Posterior cingulate gyrus (tissue), 11 donors: ENCODE data around the gene ACSL3.
"Not testable (repeated sequence)": the region's sequence is repeated elsewhere in the genome, so short reads cannot be mapped to it uniquely, and the experiment has no call there.

ENCODE experiments used
- DNase-seq, 10 donors: peaks; one replicate each; pipeline versions ENCODE4 v3.0.0 to v3.0.0-alpha.2; 2020 to 2021; ENCODE audit warnings: mixed read lengths in 3 of 10
- intact Hi-C: fragments of 100-400 bp; cut with DNase I; formaldehyde crosslinking; loops from one replicate; pipeline ENCODE4 v1.15.1; 2023

The ACSL3 gene

DNA sequence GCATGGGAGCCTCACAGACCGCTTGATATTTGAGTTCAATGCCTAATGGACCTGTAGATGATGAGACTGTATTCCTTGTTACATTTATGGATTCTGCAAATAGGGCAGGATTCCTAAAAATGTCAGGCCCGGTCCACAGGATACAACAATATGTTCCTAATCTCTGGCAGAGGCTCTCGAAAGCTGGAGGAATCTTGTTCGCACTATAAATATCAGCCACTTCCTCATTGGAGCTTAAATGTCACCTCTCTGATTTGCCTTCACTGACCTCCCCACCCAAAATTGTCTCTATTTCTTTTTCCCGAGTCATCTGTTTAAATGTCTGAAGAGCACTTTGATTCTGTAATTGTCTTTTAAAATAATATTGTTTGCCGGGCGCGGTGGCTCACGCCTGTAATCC, 12.0 kb upstream of the ACSL3 start:
- no peak for DNase-seq
- intact Hi-C loops = no loop called here

DNA sequence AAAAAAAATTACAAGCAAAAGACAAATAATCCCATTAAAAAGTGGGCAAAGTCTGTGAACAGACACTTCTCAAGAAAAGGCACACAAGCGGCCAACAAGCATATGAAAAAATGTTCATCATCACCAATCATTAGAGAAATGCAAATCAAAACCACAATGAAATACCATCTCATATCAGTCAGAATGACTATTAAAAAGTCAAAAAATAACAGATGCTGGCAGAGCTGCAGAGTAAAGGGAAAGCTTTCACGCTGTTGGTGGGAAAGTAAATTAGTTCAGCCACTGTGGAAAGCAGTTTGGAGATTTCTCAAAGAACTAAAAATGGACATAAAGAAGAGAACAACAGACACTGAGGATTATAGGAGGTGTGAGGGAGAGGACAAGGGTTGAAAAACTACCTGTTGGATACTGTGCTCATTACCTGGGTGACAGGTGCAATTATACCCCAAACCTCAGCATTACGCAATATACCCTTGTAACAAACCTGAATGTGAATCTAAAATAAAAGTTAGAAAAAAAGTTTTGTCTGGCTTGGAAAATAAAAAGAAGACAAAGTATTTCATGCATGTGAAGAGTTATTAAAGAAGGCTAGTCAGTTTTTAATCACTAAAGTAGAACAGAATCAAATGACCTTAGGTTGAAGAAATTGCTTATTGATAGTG, 8.7 kb upstream of the ACSL3 start:
- intact Hi-C loops = no loop called here
- DNase-seq = no peak

DNA sequence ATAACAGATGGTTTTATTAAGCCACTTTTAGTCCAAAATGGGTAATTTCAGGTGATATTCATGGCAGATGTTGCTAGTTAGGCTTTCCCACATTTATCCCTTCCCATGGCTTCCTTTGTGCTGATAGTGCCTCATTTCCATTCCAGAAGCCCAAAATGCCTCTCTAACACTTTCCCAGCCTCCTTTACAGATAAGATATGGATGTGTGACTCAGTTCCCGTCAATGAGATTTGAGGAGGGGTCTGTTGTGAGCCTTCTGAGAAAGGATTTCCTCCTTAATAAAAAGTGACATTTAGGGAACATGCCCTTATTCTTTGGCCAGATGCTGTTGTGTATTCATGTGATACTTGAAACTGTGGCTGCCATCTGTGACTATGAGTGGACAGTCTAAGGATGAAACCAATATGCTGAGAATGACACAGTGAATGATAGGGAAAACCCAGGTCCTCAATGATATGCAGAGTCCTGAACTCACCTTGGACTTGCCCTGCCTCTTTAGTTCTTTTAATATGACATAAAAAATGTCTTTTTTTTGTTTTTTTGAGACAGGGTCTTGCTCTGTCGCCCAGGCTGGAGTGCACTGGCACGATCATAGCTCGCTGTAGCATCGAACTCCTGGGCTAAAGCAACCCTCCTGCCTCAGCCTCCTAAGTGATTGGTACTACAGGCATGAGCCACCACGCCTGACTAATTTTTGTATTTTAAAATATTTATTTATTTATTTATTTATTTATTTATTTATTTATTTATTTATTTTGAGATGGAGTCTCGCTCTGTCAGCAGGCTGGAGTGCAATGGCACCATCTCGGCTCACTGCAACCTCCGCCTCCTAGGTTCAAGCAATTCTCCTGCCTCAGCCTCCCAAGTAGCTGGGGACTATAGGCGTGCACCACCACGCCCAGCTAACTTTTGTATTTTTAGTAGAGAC, 5.8 kb upstream of the ACSL3 start:
- intact Hi-C loops = no loop called here
- DNase-seq = no peak

DNA sequence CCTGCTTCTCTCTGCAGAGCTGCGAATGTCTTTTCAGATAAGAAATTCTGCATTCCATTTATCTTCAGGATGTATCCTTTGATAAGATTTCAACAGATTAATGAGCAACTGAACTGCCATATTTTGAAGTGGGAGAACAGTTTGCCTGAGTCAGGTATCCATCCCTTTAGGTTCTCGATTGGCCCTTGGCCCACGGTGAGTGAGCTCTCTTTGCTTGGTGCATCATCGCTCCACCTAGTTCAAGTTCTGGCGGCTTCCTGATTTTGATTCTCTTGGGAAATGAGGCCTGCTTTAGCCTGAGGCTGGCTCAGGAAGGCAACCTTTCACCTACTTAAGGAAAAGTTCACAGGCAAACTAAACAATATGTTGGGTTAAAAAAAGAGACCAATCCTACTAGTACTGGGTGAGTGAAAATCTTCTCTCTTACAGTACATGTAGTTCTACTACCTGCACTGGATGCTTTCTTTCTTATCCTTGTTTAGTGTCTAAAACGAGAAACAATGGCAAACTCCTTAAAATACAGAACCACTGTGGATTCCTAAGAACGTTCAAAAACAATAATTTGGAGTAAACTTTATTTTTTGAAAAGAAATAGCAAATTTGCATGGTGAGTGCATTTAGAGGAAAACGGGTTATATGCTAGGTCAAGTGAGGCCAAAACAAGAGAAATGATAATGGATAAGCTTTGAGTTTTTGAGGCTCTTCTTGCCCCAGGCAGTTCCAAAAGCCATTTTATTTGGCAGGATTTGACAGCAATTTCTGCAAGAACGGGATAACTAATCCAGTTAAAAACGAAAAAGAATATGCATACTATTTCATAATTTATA, 837 bp upstream of the ACSL3 start:
- intact Hi-C loops = loop anchor here (2.0 kb wide), 1 partner anchor 53 kb away; no protein-coding TSS in a partner anchor
- no peak for DNase-seq

DNA sequence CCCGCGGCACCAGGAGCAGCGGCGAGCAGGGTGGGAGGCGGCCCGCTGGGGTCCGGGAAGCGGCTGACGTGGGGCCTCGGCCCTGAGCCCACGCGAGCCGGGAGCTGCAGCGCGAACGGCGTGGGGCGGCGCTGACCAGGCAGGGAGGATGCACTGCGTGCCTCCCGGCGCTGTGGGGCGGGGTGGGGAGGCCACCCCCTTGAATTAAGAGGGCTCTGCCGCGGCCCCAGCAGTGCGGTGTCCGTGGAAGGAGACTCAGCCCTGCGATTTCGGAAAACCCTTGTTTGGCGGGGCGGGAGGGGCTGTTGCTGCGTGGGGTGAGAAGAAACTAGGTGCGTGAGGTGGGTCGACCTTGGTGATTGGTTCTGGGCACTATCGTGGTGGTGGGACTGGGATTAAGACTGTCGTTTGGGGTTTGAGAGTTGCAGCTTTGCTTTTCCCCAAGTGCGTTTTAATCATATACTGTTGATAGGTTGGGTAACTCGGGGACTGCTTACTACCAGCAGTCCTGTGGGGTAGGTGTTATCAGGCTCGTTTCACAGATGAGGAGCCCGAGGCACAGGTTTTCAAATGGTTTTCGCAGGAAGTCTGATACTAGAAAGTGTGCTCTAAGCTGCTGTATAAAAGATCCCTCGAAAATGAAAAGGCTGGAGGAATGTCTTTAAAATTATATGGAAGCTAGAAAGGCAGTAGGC, 722 bp downstream of the ACSL3 start:
- intact Hi-C loops = loop anchor here (1.0 to 2.0 kb wide), 2 partner anchors 51 to 152 kb away; no protein-coding TSS in a partner anchor
- DNase-seq = peak in 9 of 10 donors; percentile 20 to 91 (median 38)

DNA sequence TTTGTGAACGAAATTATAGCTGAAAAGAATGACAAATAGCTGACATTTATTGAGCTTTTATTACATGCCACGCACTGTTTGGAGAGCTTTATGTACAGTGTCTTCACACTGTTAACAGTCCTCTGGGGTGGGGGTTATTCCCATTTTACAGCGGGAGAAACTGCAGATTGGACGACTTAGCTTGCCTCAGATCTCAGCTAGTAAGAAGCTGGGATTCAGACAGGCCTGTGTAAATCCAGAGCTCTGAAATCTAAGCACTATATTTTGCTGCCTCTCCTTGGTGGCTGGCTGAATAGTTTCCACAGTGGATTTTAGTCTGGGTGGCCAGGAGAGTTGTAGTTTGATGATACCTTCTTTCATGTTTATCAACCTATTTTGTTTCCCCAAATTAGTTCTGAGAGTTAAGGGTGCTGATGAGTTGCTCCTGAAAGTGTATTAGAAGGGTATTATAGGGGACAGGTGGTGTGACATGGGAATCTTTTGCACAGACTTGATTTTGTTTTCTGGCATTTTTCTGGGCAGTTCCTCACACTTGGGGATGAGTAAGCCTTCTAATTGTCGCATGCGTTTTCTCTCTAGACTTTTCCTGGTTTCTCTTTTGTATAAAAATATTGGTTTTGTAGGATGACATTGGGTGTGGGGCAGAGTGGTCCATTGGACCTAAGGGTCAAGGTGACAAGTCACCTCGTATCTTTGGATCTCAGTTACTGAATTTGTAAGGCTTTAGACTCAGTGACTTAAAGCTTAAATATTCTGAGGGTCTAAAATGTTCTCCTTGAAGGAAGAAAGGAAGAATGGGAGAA, 1.5 kb downstream of the ACSL3 start:
- DNase-seq = peak in 1 of 10 donors; percentile 24
- intact Hi-C loops = no loop called here

DNA sequence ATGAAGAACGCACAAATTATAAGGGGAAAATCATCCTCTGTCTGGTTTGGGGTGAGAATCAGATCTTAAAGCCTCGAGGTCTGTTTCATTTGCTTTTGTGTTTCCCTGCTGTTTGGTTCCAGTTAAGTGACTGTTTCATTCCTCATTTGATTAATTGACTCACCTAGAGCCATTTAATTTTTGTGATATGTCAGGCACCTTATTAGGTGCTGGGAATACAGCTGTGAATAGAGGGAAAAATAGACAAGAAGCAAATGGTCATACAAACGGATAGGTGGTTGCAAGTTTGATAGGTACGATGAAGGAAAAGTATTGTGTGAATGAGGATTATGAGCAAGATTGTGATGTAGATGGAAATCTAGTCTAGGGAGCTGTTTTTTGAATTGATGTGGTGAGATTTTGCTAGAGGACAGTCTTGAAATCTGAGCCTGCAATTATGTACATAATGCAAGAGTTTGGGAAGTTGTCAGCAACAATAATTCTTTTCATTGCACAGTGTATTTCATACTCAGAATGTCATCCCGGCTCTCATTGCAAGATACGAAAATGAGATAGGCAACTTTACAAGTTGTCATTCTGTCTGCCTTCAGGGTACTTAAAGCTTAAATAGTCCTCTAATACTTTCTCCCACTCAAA, 2.2 kb downstream of the ACSL3 start:
- DNase-seq = no peak
- intact Hi-C loops = no loop called here

DNA sequence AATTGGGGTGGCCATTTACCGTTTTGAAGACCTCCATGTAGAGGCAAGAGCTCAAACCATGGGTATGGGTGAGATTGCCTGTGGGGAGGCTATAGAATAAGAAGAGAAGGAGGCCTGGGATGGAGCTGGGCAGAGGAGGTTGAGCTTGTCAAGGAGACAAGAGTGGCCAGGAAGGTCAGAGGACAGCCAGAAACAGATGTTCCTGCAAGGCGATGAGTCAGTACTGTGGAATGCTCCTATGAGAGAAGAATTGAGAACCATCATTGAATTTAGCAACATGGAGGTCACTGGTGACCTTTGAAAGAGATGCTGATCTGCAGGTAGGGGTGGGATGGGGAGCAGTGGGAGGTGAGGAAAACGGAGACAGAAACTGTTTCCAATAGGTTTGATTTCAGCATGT, 3.5 kb downstream of the ACSL3 start:
- no peak for DNase-seq
- intact Hi-C loops = no loop called here

DNA sequence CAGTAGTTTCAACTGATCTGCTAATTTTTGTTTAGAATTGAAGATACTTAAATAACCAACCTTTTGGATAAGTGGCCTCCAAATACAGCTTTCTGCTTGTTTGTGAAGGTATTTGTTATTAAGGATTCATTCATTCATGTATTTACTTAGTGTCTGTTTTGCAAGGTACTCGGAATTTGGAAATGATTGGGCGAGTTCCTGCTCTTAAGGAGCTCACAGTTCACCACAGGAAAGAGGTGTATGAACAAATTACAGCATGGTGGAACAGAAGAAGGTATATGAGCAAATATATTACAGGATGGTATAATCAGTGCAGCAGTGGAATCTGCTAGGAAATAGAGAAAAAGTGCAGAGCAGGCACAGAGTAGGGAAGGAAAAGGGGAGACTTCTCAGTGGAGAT, 4.5 kb downstream of the ACSL3 start:
- intact Hi-C loops = no loop called here
- DNase-seq = no peak

DNA sequence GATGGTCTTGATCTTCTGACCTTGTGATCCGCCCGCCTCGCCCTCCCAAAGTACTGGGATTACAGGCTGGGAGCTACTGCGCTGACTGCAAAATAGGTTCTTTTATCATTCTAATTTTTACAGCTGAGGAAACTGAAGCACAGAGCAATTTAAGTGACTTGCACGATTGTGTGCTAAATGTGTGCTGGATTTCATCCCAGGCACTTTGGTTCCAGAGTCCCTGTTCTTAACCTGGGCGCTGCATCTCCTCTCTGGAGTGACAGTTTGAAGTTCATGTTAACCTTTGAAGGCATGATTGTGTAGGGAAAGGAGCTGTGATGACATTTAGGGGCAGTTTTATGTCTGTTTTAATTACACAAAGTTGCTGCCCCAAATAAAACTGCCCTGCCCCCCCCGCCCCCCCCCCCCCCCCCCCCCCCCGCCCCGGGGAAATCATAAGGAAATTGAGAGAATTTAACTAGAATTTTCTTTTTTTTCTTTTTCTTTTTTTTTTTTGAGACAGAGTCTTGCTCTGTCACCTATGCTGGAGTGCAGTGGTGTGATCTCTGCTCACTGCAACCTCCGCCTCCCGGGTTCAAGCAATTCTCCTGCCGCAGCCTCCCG, 5.6 kb downstream of the ACSL3 start:
- no peak for DNase-seq
- intact Hi-C loops = no loop called here

DNA sequence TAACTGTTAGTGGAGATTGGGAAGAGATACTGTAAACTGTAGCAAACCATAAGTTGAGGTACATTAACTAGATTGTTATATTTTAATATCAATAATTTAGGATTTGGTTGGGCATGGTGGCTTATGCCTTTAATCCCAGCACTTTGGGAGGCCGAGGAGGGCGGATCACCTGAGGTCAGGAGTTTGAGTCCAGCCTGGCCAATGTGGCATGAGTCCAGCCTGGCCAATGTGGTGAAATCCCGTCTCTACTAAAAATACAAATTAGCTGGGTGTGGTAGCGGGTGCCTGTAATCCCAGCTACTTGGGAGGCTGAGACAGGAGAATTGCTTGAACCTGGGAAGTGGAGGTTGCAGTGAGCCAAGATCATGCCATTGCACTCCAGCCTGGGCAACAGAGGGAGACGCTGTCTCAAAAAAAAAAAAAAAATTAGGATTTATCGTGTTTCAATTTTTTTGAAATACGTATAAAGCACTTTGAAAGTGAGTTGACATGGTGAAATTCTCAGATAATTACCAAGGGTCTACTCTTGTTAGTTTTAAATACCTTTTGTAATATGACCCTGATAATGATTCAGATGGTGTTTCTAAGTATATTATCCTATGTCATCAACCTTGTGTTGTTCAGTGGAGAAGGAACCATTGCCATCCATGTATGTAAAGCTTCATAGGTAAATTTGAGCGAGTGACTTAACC, 7.9 kb downstream of the ACSL3 start:
- DNase-seq, intact Hi-C loops: not testable (repeated sequence)

DNA sequence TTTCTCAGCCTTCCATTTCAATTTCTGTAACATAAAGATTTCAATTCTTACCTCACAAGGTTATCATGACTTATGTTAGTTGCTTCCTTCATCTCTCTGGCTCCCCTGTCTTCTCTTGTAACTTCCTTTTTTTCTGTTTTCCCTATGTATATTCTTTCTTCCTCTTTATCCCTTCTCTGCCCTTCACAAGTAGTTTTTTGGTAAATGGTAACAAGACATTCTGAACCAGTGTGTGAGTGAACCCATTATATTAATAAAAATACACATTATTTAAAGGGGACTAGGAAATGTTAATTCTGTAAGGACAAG, 8.4 kb downstream of the ACSL3 start:
- DNase-seq = no peak
- intact Hi-C loops = no loop called here

DNA sequence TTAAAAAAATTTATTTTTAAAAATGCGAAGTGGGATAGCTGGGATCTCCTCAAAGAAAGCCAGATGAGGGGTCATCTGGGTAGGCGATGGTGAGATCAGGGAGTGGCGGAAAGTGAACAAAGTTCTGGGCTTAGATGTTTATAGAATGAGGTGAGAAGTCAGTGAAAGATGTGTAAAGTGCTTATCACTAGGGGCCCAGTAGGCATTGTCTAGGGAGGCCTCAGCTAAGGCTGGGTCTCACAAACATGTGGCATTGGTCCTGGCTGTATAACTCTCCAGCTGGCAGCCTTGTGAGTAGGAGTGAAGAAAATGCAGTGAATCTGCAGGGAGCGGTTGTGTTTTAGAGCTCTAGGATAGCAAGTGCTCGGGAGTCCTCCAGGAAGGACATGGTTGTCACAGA, 10.5 kb downstream of the ACSL3 start:
- intact Hi-C loops = no loop called here
- DNase-seq = no peak

DNA sequence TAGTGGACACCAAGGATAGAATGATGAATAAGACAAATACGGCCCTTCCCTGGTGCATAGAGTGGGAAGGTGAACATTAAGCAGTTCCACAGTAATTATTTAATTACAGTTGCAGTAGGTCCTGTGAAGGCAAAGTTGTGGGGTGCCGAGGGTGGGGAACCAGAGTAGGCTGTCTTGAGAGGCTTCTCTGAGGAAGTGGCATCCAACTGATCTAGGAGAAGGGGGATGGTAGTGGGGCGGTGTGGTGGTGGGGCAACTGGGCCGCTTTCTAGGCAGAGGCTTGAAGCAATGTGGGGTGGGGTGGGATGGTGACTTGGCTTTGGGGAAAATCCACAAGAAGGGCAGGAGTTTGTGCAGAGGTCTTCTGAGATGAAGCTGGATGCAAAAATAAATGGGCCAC, 11.7 kb downstream of the ACSL3 start:
- intact Hi-C loops = no loop called here

DNA sequence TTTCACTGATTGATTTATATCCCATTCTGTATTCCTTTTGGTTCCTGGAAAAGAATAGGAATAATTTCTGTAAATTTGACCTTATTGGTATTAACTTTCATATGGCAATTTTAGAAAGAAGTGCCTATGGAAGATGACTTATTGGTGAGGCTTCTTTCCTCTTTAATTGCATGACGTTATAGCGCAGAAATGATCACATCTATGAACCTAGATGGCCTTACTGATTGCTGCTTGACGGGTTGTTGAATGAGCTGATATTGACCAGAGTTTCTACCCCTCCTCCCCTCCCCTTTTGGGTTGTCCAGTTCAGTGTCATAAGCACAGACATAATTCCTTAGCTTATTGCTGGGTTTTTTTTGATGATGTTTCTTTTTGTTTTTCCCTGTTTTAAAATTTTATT, 14.6 kb downstream of the ACSL3 start:
- intact Hi-C loops = no loop called here
- DNase-seq = no peak

More for the DNA sequence above, 11.7 kb downstream of the ACSL3 start:
- DNase-seq = no peak

DNA sequence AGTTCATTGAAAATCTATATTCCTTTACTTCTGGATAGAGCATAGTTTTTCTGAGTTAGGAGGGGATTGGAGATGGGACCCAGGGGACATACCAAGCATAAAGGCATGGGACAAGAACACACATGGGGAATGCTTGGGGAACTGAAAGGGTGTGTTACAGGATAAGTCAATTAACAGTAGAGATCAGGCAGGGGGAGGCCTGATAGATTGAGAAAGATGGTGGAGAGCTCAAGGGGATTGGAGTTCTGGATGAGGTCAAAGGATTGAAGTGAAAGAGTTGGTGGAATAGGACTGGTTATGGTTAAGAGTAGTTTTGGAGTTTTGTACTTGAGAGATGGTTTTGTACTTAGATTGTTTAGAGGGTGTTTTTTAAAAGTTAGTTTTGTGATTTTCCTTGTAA, 16.1 kb downstream of the ACSL3 start:
- no peak for DNase-seq
- intact Hi-C loops = no loop called here

DNA sequence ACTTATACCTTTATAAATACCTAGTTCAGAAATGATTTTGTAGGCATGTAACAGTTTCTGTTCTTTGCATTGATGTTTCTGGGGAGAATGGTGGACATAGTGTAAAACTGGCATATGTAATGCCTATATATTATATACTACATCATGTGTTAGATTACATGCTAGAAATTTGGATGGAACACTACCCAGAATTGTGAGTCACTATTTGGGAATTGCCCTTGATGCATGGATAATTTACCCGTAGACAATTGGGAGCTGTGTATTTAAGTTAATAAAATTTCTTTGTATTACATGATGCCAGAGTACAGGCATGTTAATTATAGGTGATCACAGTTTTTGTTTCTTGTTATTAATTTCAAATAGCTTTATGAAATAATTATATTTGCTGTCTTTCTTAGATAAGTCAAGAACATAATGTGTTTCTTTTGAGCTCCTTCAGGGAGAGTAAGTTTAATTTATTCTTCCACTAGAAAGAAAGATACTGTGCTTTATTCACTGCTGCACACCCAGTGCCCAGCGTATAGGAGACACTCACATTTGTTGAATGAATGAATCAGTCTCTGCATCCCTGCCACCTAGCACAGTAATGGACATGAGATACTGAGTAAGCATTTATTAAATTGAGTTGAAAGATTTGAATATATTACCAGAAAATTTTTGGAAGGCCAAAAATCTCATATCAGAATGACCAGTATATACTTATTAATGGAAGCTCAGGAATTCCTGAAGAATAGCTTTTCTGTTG, 16.9 kb downstream of the ACSL3 start:
- intact Hi-C loops = no loop called here
- DNase-seq = no peak
